ENCODE data around the gene CTNNA2.

Gene CTNNA2

DNA sequence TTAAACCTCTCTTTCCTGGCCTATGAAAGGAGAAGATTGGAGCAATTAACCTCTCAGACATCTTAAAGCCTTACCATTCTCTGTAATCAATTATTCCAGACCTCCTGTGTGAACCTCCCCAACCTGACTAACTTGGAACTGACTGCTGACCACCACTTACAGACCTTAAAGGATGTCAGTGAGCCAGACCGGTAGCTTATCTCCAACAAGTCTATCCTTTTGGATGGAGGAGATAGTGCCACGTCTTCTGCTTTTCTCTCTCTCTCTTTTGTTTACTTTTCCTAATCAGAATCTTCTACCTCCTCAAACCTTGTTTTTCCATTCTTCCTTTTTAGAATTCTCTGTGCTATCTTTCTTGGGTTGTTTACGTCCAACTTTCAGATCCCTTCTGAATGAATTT is 734.5 kb downstream of the CTNNA2 start:
- DNase-seq = no peak

DNA sequence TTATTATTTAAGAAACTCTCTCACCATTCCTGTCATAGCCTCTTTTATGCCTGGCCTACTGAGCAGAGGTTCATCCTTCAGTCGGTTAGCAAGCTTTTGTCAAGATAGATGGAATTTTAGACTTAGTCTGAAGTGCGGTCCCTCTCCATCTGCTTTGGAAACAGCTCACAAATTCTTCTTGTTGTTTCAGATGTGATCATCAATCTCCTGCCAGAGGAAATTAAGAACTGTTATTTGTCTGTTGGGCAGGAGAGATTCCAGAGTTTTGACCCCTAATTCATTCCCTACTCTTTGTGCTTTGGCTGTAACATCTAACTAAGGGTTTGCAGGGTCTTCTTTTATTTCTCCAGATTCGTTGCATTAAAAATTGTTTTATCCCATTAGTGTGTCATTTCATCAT is 735.3 kb downstream of the CTNNA2 start:
- no peak for DNase-seq

DNA sequence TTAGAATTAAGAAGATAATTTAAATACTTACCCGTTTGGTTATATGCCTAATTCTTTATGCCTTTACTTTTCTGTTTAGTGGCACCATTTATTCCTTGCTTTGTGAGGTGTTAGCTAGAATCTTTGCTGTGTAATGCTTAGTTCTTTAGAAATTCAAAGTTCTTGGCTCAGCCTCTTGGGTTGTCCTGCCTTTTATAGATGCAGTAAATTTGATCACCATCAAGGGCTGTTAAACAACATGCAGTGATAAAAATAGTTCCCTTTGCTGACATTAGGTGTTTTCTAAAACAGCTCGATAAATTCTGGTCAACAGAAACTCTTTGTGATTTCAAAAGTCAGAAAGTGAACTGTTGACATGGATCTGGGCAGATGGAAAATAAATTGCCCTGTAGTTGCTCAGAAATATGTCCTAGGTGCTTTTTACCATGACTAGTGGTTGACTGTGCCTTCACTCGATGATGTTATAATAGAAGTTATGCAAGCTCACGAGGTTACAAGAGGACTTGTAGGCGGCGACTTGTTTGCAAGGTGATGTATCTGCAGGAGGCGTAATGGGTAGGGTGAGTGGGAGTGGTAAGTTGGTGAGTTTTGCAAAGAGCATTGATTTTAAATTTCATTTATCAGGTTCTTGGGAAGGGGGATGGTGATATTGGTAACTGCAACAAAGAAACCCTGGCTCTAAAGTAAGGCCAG is 739.6 kb downstream of the CTNNA2 start:
- DNase-seq = no peak

DNA sequence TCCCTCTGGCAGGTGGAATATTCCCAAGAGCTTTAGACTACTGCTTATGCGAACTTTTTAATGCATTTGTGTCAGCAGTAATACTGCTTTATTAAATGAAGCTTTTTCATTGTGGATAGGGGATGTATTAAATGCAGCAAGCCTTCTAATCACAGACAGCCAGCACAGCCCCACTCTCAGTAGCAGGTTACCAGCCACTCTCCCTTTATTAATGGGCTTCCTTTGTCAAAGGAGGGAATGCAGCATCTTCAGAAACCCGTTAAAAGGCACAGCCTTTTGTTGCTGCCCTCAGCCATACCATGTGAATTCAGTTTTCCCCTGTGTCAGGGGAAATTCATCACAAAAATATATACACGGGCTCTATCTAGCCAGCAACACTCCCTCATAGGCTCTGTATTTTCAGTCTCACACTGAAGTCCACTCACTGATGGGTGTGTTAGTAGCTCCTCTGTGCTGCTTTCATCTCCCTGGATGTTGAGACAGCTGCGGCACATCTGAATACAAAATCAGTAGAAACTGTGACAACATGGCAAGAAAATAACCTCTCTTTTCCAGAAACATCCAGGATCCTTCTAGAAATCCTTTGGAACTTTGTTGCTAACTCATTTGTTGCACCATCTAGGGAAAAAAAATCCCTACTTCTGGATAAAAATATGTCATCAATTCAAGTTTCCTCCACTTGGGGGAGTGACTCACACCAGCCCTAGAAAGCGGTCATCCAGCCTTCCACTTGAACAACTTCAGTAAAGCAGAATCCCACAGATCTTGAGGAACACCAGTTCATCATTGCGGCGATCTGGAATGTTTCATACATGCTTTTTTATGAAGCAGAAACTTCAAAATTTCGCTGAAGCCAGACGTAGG is 743.3 kb downstream of the CTNNA2 start:
- DNase-seq = no peak

DNA sequence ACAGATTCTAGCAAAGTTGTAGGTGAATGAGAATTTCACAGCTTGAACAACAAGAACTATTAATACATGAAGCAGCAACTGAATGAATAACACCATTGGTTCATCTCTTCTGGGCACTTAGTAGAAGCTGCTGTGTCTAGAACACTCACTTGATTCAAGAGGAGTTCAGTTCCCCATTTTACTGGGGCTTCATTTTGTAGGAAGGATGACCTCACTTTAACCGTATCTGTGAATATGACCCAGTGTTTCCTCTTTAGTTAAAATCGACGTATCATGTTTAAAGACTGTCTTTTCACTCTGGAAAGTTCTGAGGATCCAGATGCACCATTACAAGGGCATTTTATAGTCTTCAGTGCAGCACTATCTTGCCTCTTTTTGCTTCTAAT is 743.9 kb downstream of the CTNNA2 start:
- no peak for DNase-seq

DNA sequence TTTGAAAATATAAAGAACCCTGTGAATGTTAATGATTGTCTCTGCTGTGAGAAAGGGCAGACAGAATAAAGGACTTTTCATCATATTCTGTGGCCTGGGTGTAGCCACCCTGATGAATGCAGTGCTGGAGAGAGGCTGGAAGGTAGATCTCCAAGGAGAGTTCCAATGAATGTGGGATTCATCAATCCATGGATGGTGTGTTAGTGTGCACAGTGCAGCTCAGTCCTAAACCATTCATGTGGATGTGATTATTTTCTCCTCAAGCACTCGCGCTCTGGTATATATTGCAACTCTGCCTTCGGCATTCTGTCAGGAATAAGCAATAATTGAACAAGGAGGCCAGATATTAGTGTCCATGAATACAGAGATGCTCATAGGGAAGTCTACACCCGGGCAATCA is 744.6 kb downstream of the CTNNA2 start:
- DNase-seq = no peak

DNA sequence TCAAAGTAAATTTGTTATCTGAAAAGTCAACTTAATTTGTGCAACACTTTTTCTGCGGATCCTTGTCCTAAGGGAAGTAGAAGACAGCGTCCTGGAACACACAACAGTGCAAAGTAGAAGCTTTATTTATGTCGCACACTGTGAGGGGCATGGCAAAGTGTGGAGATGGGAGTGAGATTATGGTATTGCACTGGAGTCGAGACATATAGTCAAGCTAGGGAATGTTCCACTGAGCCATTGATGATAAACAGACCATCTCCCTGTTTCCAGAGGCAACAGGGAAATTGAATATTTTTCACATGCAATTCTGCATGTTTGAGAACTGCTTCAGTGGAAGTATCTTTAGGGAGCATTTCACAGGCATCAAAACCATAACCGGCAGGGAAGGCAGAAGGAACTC is 745.5 kb downstream of the CTNNA2 start:
- no peak for DNase-seq

DNA sequence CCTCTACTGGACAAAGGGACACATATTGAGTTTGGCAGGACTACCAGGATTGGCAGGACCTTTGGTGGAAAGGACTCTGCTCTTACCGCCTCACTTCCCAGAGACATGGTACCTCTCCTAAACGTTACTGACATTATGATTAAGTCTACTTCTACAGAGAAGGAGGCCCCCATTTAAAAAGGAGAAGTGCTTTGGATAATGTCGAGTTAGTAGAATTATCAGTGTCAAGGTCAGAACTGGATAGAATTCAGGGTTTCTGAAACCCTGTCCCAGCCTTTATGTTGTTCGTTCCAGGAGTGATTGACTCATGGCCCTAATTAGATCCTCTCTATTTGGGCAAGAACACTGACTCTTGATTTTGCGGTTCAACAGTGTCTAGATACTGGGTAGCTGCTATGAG is 745.9 kb downstream of the CTNNA2 start:
- DNase-seq = no peak

DNA sequence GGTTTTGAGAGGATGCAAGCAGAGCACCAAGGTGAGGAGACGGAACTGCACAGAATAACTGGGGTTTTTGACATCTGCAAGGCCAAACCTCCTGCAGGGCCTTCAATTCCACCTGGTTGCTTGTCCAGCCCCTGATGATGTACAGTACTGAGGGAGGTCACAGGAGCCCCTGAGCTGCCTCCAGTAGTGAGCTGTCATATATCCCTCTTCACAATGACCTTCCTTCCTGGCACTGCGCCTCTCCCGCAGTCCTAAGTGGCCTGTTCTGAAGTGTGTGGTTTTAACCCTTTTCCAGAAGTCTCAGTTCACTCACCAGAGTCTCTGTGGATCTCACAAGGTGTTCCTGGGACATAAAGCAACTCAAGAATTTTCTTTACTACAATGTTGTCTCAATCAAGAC is 746.4 kb downstream of the CTNNA2 start:
- no peak for DNase-seq

DNA sequence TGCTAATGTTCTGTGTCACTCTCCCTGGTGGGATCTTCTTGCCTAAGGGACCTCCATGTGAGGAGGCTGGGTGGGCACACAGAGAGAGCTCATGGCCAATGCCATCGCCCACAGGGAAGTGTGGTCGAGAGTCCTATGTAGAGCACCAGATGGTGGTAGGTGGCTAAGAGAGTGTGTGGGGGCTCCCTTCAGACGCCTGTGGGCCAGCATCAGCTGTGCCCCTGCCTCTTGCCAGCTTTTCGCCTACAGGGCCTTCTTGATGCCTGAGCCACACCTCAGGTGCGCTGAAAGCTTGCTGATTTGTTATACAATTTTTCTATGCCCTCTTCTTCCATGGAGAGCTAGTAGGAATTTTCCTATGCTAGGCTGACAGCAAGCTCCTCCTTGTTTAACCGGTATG is 753.4 kb downstream of the CTNNA2 start:
- DNase-seq = no peak

DNA sequence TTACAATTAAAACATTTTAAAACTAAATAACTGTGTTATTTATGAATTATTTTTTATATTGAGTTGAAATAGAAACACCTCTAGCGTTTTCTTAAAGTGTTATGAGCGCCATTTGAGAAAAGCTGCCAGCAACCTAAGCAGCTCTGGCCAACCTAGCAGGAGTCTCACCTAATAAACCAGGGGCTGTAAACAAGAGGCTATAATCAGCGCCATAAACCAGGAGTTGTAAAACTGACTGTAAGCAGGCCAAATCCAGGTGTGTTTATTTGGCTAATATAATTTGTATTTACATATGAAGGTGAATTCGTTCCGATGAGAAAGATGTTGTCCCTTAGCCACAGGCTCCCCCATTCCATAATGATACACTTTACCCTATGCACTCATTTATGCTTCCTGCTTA is 757.0 kb downstream of the CTNNA2 start:
- DNase-seq = no peak

DNA sequence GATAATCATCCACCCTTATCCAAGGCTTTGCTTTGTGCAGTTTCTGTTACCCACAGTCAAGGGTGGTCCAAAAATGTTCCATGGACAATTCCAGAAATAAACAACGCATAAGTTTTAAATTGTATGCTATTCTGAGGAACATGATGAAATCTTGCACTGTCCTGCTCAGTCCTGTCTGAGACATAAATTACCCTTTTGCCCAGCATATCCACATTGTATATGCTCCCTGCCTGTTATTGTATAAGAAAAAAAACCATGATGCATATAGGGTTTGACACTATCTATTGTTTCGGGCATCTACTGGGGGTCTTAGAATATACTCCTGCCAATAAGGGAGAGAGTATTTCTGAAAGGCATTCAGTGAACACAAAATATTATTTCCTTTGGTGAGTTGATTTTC is 767.7 kb downstream of the CTNNA2 start:
- DNase-seq = no peak

DNA sequence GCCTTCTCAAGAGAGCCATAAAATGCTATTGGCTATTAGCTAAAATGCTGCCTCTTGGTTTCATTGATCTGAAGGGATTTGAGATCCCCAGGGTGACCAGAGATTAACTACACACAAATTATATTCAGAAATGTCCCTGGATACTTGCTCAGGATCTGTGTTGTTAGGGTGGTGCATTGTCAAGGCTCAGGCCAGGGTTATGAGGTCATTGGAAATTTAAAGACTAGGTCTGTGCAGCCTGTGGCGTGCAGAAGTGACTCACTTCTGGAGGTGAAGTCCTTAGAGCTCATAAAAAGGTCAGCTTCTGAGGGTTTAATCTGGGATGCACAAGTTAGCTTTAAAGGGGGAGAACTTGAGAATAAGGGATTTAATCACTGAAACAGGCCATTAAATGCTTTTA is 768.2 kb downstream of the CTNNA2 start:
- no peak for DNase-seq

DNA sequence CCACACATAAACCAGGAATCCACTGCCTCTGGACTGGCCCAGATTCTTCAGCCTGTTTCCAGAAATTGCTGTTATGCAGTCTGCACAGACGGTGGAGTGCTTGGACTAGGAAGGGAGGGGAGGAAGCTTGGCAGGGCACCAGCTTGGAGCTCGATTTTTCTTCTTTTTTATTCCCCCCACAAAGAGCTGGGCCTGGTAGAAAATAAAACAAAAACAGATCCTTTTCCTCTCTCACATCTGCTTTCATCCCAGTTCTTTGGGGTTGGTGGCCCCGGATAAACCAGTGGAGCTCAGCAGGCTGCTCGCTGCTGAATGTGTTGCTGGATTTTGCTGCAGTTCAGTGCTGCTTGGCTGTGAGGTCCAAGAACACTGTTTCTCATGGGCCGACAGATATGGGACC is 775.7 kb downstream of the CTNNA2 start:
- DNase-seq = no peak

DNA sequence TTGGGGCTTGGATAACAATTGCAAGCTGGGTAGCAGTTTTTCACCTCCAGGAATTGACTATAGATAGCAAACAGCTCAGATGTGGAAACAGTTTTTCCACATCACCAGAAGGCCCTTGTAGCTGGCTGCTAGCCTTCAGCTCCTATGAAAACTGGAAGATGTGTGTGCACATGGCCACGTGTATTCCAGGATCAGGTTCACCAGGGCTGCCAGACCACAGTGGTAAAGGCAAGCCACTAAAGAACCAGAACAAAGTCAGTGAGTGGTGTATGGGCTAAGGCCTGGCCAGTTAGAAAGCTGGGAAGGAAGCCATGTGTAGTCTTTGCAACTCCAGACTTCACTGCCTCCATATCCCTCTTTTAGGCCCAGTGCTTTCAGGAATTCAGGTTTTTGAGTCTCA is 778.8 kb downstream of the CTNNA2 start:
- no peak for DNase-seq

DNA sequence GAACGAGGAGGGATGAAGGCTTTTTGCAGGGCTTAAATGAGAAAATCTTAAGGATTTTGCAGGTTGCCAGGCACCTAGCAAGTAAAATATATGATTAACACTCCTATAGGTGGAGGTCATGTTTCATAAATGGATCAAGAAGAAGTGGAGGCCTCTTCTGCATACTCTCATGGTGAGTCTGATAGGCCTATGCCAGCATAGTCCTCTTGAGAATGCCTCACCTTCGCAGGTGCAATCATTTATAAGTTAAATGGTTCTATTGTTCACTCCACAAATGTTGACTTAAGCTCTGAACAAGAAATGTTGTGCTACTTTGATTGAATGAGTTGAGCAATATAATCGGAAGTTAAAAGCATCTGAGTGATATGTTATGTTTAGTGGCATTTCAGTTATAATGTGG is 779.6 kb downstream of the CTNNA2 start:
- DNase-seq = no peak

DNA sequence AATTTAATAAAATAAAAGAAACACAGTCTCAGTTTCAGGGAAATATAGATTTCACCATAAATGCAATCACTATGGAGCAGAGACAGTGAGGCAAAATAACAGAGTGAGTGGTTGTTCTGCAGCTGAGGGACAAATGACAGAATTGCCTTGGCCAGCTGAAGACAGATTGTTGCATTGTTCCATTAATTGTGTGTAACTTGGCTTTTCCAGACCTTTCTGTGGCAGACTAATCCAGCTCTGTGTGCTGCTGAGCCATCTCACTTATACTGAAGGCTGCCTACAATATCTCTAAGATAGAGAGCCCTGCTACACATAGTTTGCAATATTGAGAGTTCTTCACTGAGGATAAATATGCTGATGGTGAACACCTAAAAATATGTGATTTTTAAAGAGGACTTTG is 780.2 kb downstream of the CTNNA2 start:
- no peak for DNase-seq

DNA sequence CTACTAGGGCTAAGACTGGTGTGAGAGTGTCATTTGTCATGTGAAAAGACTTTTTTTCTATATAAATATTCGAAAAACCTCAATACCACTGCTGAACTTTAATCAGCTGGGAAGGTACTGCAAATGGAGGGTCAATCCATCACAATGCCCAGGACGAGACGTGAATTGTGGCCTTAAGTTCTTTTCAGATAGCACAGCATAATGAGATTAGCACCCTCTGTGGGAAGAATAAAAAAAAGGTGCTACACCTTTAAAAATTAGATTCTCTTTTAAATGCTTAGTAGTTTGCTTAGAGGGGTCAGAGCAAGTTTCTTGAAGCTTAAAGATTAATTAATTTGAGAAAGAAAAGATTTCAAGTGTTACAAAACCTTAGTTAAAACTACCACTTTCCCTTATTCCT is 786.1 kb downstream of the CTNNA2 start:
- no peak for DNase-seq

DNA sequence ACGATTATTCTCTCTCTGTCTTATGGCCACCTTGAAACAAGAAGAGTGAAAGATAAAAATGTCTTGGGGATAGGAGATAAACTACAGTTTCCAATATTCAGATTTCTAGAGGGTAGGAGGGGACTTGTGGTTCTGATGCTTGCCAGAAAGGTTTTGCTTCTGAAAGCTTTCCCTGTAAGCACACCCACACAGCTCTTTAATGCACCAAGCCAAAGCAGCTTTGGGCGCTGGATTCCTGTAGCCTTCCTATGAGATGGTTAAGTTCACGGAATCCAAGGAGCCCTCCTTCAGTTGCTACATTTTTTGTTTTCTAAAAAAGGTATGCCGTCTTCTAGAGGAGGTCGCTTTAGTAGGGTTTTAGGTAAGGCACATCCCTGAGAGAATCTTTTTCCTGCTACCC is 786.8 kb downstream of the CTNNA2 start:
- DNase-seq = no peak

DNA sequence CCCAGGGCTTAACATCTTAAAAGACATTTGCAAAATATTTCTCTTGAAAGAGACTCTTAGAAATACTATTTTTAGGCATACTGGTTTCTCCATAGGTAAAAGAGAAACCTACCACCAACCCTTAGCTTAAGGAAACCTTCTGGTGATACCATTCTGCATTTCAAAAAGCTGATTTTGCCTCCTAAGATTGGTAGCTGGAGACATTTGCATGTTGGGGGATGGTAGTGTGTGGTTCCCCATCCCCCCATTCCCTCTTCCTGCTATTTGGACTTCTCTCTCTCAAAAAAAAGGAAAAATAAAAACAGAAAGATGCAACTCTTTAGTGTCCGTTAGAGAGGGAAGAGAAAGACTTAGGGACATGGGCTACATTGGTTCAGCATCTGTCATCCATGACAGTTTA is 787.5 kb downstream of the CTNNA2 start:
- DNase-seq = no peak

DNA sequence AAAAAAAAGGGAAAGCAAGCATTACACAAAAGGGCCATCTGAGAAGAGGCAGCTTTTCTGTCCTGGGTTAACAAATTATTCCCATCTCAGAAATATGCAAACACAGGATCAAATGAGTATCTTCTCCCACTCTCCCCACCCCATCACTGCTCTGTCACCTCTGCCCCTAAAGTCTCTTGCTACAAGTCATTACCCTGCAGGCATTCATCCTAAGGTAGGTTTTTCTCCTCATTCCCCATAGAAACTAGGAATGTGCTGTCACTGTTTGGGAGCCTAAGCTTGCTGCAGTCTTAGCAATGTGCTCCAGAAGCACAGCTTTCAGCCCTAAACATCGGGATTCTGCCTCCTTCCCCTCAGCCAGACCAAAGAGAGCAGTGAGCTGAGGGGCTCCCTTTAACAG is 788.1 kb downstream of the CTNNA2 start:
- no peak for DNase-seq

DNA sequence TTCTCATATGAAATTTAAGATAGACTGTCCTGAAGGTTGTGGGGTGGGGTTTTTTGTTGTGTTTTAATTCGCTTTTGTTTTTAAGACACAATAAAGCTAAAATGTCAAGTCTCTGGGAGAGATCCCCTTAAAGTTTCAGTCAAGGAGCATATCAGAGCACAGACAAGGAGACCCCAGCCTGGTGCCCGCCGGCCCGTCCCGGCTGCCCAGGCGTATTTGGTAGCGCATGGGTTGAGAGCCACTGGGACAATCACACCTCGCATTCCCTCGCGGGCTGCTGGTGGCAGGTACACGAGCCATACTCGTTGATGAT is 789.1 kb downstream of the CTNNA2 start:
- no peak for DNase-seq

DNA sequence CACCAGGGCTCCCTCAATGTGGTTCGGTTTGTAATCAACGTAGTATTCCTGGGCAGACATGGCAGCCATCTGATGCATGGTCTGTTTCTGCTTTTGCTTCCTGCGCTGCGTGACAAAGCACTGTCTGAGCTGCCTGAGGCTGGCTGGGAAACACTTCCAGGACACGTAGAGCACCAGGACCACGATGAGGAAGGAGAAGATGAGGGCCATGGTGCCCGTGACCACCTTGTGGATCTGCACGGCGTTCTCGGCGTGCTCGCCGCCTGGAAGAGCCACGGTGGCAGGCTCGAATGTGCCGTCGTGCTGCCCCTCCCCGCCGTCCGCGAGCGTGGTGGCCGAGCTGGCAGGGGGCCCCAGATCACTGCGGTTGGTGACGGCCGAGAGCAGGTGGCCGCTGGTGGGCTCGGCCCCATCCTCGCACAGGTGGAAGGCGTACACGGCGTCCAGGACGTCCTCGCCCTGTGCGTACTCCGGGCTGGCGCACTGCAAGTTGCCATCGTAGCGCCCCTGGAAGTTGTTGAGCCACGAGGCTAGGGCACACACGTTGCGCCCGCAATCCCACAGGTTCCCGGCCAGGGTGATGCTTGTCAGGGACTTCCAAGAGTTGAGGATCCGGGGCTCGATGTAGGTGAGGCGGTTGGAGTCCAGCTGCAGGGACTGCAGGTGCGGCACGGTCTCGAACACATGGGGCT is 789.6 kb downstream of the CTNNA2 start:
- DNase-seq = no peak

All from activated CD8-positive, alpha-beta memory T cell treated with anti-CD3 and anti-CD28 coated beads, Interleukin-2, amount 50 U/mL, for 4 hours (primary cell).